Fibroblast of villous mesenchyme (primary cell): Measurements from ENCODE around the gene TAAR1. TPM values are rescaled to one million over a fixed set of nuclear protein-coding genes. Genes with fewer than 3 reads are reported as not detected.
"Not testable (repeated sequence)": the region's sequence is repeated elsewhere in the genome, so short reads cannot be mapped to it uniquely, and the experiment has no call there.

Experiments
- DNase-seq: peaks from one replicate; pipeline ENCODE4 v3.0.0-alpha.2; 2010; ENCODE audit warnings: low read depth
- H3K4me3 ChIP-seq: 2 replicates; pipeline ENCODE4 v1.5.1; 2011; ENCODE audit warnings: low read depth, mild to moderate bottlenecking, low read length
- CTCF ChIP-seq: IDR thresholded peaks from 2 replicates; pipeline ENCODE4 v1.5.1; 2012; ENCODE audit warnings: low read depth, mild to moderate bottlenecking, low read length; ENCODE audit not compliant: insufficient read depth
- total RNA-seq: library from RNA; depleted of rRNA; stranded (reverse); fragments of >200 nt; gene quantifications from 2 replicates; pipeline ENCODE4 v1.2.3, GENCODE V29; 2012

The TAAR1 gene
- total RNA-seq = not detected in 2 replicates

GRCh38 chr6:132659082-132659481 is at the start of gene TAAR1:
Gene TAAR1, minus strand, starts transcription at chr6:132659182. Its CDS starts 13,179 bp downstream, at chr6:132646003.
- TF ChIP-seq CTCF = no peak
- no peak within 1 kb of the TSS for H3K4me3 ChIP-seq
- DNase-seq = no peak

GRCh38 chr6:132708771-132709170 is 49.8 kb upstream of the TAAR1 start:
- no peak for TF ChIP-seq CTCF
- no peak overlapping the region for H3K4me3 ChIP-seq
- DNase-seq = no peak

- DNase-seq = no peak
- H3K4me3 ChIP-seq = no peak overlapping the region
- no peak for TF ChIP-seq CTCF
Observed at GRCh38 chr6:132708002-132708401, 49.0 kb upstream of the TAAR1 start.

- not testable (repeated sequence) for DNase-seq, H3K4me3 ChIP-seq
Observed at GRCh38 chr6:132706756-132707155, 47.8 kb upstream of the TAAR1 start.

- no peak for TF ChIP-seq CTCF
- DNase-seq = no peak
- no peak overlapping the region for H3K4me3 ChIP-seq
Observed at GRCh38 chr6:132703936-132704335, 45.0 kb upstream of the TAAR1 start.

GRCh38 chr6:132698608-132699007 is 39.6 kb upstream of the TAAR1 start:
- no peak for DNase-seq
- no peak for TF ChIP-seq CTCF
- no peak overlapping the region for H3K4me3 ChIP-seq

GRCh38 chr6:132695773-132696172 is 36.8 kb upstream of the TAAR1 start:
- DNase-seq = no peak
- H3K4me3 ChIP-seq = no peak overlapping the region
- no peak for TF ChIP-seq CTCF

GRCh38 chr6:132693478-132693877 is 34.5 kb upstream of the TAAR1 start:
- H3K4me3 ChIP-seq = no peak overlapping the region
- DNase-seq = peak; percentile 40
- no peak for TF ChIP-seq CTCF
